Activated T-cell treated with anti-CD3 and anti-CD28 coated beads, Interleukin-2, amount 50 U/mL, for 24 hours (primary cell): ENCODE data around the gene TINAGL1.

Source experiments
- DNase-seq: peaks from one replicate; pipeline ENCODE4 v3.0.0-alpha.2; 2020
- H3K27ac Mint-ChIP-seq: 2 replicates; pipeline ENCODE4 v1.8.0; 2020; ENCODE audit warnings: mild to moderate bottlenecking, mixed read lengths
- H3K27me3 Mint-ChIP-seq: 2 replicates; pipeline ENCODE4 v1.8.0; 2020; ENCODE audit warnings: mixed read lengths
- H3K36me3 Mint-ChIP-seq: 2 replicates; pipeline ENCODE4 v1.8.0; 2020; ENCODE audit warnings: low read depth, mixed read lengths
- H3K4me1 Mint-ChIP-seq: 2 replicates; pipeline ENCODE4 v1.8.0; 2020; ENCODE audit warnings: low read depth, mixed read lengths
- H3K4me3 Mint-ChIP-seq: 2 replicates; pipeline ENCODE4 v1.8.0; 2020; ENCODE audit warnings: mild to moderate bottlenecking, moderate library complexity, mixed read lengths
- H3K9me3 Mint-ChIP-seq: 2 replicates; pipeline ENCODE4 v1.8.0; 2020; ENCODE audit warnings: mixed read lengths

Gene TINAGL1

DNA sequence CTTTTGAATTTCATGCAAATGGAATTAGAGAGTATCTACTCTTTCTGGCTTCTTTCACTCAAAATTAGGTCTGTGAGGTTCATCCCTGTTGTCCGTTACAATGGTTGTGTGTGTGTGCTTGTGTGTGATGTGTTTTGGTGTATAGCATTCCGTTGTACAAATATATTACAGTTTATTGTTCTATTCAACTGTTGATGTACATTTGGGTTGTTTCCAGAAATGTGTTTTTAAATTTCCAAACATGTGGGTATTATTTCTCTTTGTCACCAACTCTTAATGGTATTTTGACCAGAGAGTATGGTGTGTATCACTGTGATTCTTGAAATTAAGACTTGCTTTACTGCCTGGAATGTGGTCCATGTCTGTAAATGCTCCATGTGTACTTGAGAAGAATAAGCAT is 24.3 kb downstream of the TINAGL1 start:
- Mint-ChIP-seq H3K27ac (no peak overlapping the region), H3K4me1 (peaks cover 9% of the 10 kb centered on the region), H3K36me3 (no peaks in the 10 kb centered on the region), H3K4me3 (no peak overlapping the region), H3K9me3 (no peaks in the 10 kb centered on the region), H3K27me3 (peaks cover 5% of the 10 kb centered on the region)
- DNase-seq = no peak

DNA sequence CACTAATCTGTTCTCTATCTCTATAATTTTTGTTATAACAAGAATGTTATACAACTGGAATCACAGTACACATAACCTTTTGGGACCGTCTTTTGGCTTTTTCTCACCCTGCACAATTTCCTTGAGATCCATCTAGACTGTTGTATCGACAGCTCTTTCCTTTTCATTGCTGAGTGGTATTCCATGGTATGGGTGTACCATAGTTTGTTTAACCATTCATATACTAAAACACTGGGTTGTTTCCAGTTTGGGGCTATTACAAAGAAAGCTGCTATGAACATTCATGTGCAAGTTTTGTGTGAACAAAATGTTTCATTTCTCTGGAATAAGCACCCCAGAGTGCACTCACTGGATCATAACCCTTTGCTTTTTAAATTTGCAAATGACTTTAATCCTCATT is 25.8 kb downstream of the TINAGL1 start:
- H3K27ac Mint-ChIP-seq = no peak overlapping the region
- H3K27me3 Mint-ChIP-seq = no peaks in the 10 kb centered on the region
- no peak overlapping the region for H3K4me3 Mint-ChIP-seq
- DNase-seq = no peak
- H3K9me3 Mint-ChIP-seq = no peaks in the 10 kb centered on the region
- H3K4me1 Mint-ChIP-seq = peaks cover 16% of the 10 kb centered on the region
- H3K36me3 Mint-ChIP-seq = no peaks in the 10 kb centered on the region

DNA sequence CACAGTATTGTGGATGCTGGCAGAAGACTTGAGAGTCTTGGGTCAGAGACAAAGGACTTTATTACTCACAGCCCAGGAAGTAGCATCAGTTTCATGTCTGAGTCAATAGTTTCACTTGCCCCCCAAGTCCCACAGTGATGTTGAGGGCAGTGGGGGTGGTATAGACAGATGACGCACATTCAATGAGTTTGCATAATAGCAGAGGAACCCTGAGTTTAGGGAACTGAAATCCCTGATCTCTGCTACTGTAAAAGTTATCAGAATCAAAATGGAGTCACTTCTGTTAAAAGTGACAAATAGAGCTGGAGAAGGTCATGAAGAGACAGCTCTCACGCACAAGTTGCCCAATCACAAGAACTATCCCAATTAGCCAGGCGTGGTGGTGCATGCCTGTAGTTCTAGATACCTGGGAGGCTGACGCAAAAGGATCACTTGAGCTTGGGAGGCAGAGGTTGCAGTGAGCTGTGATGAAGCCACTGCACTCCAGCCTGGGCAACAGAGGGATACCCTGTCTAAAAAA is 29.7 kb downstream of the TINAGL1 start:
- no peaks in the 10 kb centered on the region for H3K36me3 Mint-ChIP-seq
- H3K27me3 Mint-ChIP-seq = peaks cover 8% of the 10 kb centered on the region
- no peak overlapping the region for H3K27ac Mint-ChIP-seq
- no peak overlapping the region for H3K4me3 Mint-ChIP-seq
- no peaks in the 10 kb centered on the region for H3K9me3 Mint-ChIP-seq
- H3K4me1 Mint-ChIP-seq = peaks cover 16% of the 10 kb centered on the region
- DNase-seq = peak; percentile 28

DNA sequence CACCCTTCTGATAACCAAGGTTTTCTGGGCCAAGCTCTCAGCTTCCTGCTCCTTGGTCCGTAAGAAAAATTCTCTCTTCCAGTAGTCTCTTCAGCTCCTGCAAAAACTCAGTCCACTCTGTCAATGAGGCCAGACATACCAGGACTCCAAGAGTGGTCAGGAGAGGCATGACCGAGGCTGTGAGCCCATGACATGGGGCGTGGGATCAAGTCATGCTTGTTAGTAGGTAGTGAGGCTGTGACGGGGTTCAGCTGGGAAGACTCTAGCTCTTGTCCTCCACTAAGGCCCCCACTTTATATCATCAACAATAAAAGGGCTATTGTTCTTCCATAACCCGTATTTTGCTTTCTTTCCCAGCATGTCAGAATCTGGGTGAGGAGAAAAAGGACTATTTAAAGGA is 31.0 kb downstream of the TINAGL1 start:
- Mint-ChIP-seq H3K36me3 (no peaks in the 10 kb centered on the region), H3K9me3 (no peaks in the 10 kb centered on the region), H3K27ac (no peak overlapping the region), H3K4me3 (no peak overlapping the region), H3K4me1 (peaks cover 20% of the 10 kb centered on the region), H3K27me3 (peaks cover 8% of the 10 kb centered on the region)
- no peak for DNase-seq

DNA sequence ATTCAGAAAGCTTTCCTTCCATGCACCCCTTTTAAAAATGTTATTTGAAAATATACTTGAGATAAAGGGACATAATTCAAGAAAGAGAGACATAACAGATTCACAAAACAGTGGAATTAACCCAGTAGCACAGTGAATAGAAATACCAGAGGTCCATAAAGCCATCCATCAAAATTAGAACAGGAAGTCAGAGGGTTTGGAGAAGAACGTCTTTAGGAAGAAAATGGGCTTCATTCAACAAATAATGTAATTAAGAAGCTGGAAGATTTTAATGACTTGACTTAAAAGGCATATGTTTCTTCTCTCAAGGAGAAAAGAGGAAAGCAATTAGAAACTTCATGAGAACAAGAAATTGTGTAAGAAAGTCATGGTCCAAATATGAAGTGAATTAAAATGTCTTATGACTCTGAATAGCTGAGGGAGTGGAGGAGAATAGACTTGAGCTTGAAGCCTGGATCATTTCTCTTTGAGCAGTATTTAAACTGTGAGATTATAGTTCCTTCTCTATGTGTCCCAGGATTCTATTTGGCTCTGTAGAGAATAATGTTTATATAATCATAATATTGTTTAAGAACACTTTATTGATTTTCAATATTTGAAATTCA is 33.3 kb downstream of the TINAGL1 start:
- no peaks in the 10 kb centered on the region for H3K36me3 Mint-ChIP-seq
- no peaks in the 10 kb centered on the region for H3K9me3 Mint-ChIP-seq
- DNase-seq = no peak
- H3K27me3 Mint-ChIP-seq = peaks cover 8% of the 10 kb centered on the region
- H3K4me1 Mint-ChIP-seq = peaks cover 20% of the 10 kb centered on the region
- H3K4me3 Mint-ChIP-seq = no peak overlapping the region
- H3K27ac Mint-ChIP-seq = no peak overlapping the region

DNA sequence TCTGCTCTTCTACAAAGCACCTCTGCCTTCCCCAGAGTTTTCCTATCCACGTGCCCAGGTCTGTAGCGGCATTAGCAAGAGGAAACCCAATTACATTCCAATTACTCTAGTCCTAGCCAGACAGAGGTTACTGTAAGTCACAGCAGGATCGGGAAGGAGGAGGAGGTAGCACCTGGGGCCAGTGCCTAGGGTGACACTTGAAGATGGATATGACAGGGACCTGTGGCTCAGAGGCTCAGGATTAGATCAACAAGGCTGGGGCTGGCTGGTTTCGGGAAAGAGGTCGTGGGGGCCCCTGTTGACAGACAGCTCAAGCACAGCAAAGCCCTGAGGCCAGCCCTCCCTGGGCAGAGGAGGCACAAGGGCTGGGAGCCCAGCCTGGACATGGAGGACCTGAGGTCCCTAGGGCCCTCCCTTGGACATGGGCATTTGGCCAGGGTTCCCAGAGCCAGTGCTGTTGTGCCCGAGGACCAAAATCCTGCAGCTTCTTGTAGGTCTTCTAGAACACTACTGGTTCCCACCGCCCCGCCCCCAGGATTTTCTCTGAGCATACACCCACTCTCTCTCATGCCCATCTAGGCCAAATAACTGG is 38.2 kb downstream of the TINAGL1 start:
- Mint-ChIP-seq H3K9me3 (no peaks in the 10 kb centered on the region), H3K36me3 (no peaks in the 10 kb centered on the region), H3K27me3 (peaks cover 43% of the 10 kb centered on the region), H3K4me3 (no peak overlapping the region), H3K4me1 (peaks cover 12% of the 10 kb centered on the region), H3K27ac (no peak overlapping the region)
- DNase-seq = no peak

DNA sequence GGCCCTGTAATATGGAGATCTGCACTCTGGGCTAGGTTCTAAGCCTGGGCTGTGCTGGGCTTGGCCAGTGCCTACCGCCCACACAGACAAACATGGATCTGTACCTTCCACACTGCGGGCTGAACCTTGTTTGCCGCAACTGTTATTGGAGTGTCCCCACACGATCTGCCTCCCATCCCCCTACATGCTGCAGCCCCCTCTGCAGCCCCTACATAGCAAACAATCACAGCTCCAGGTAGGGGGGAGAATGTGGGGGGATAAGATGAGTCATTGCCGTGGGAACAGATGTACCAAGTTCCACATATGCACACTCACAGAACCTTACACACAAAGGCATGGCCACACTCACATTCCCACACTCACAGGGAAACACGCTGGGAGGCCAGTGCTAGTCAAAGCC is 39.1 kb downstream of the TINAGL1 start:
- Mint-ChIP-seq H3K36me3 (no peaks in the 10 kb centered on the region), H3K4me3 (no peak overlapping the region), H3K27ac (no peak overlapping the region), H3K27me3 (peaks cover 46% of the 10 kb centered on the region), H3K4me1 (peaks cover 12% of the 10 kb centered on the region), H3K9me3 (no peaks in the 10 kb centered on the region)
- no peak for DNase-seq

DNA sequence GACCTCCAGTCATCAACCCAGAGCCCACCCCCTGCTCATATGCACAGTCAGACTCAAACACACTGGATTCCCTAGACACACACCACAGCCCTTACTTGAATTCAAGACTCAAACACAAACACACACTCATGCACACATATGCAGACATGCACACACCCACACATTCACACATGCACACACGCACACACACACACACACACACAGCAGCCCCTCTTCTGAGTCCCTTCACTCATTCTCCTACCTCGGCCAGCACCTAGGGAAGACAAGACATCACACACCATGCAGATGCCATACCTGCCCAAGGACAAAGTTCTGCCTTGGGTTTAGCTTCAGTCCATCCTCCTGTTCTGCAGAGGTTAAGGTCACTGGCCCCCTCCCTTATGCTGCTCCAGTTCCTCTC is 39.6 kb downstream of the TINAGL1 start:
- Mint-ChIP-seq H3K27ac (no peak overlapping the region), H3K36me3 (no peaks in the 10 kb centered on the region), H3K4me1 (peaks cover 12% of the 10 kb centered on the region), H3K27me3 (peaks cover 43% of the 10 kb centered on the region), H3K4me3 (no peak overlapping the region), H3K9me3 (no peaks in the 10 kb centered on the region)
- no peak for DNase-seq

DNA sequence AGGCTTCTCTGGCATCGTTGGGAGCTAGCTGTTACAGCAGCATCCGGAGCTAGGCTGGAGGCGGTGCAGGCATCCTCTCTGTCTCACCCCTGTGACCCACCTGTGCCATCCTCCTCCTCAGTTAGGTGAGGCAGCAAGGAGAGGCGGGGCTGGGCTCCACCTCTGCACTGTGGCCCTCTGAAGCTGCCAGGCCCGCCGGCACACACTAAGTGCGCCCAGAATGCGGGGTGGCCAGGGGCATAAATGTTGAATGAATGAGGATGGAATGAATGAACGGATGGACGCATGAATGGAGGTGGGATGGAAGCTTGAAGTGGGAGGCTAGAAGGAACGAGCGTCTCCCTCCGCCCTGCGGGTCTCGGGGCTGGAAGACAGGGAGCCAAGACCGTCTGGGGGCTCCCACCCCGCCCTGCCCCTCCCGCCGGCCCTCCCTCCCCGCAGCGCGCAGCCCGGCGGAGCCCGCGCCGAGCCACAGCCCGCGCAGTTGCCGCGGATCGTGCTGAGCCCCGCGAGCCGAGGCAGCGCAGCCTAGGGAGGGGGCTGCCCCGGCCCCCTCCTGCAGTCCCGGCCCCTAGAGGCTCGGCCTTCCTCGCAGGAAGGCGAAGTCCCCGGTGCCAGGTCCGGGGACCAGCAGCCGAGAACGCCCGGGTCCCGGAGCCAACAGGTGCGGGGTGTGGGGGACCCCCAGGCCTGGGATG is 41.1 kb downstream of the TINAGL1 start, which contains the start of gene HCRTR1:
Gene HCRTR1 (plus strand): TSS at position 472 of the 698 bp plus-strand sequence. CDS start 1,504 bp downstream, outside the sequence.
- DNase-seq = no peak
- peak within 1 kb of the TSS; percentile 43 for H3K4me3 Mint-ChIP-seq
- H3K27me3 Mint-ChIP-seq = peaks cover 43% of the 10 kb centered on the region
- H3K9me3 Mint-ChIP-seq = no peaks in the 10 kb centered on the region
- peaks cover 6% of the 10 kb centered on the region for H3K4me1 Mint-ChIP-seq
- no peaks in the 10 kb centered on the region for H3K36me3 Mint-ChIP-seq
- H3K27ac Mint-ChIP-seq = no peak within 1 kb of the TSS

DNA sequence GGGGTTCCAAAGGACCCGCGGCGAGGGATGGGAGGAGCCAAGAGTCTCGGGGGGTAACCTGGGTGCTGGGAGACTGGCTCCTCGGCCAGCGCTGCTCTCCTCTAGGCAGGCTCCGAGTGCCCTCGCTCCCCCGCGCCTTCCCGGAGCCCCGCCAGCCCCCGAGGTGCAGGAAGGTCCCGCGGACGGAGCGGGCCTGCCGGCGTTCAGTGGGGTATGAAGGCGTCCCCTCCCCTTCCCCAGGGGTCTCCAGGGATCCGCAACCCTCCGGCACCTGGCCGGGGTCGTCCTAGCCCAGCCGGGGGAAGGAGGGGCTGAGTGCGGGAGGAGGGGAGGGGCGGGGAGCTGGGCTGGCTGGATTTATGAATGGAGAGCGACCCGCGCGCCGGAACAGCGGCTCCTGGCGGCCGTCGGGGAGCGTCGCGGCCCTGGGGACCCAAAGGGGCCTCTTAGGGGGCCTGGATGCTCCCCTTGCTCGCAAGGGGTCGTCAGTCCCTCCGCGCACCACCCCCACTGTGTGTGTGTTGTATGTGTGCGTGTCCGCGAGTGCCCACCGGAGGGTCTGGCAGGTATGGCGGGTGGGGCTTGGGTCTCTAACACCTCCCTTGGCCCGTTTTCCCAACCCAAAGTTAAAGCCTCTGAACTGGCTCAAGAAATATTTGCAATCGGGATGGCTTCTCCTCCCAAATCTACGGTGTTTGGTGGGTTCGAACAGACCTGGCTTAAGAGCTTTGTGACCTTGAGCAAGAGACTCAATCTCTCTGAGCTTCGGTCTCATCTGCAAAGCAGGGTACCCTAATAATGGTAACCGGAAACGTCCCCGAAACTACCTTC is 41.8 kb downstream of the TINAGL1 start:
- peak; percentile 70 for DNase-seq
- Mint-ChIP-seq H3K4me3 (no peak overlapping the region), H3K36me3 (no peaks in the 10 kb centered on the region), H3K27me3 (peaks cover 43% of the 10 kb centered on the region), H3K27ac (no peak overlapping the region), H3K4me1 (peaks cover 6% of the 10 kb centered on the region), H3K9me3 (no peaks in the 10 kb centered on the region)

DNA sequence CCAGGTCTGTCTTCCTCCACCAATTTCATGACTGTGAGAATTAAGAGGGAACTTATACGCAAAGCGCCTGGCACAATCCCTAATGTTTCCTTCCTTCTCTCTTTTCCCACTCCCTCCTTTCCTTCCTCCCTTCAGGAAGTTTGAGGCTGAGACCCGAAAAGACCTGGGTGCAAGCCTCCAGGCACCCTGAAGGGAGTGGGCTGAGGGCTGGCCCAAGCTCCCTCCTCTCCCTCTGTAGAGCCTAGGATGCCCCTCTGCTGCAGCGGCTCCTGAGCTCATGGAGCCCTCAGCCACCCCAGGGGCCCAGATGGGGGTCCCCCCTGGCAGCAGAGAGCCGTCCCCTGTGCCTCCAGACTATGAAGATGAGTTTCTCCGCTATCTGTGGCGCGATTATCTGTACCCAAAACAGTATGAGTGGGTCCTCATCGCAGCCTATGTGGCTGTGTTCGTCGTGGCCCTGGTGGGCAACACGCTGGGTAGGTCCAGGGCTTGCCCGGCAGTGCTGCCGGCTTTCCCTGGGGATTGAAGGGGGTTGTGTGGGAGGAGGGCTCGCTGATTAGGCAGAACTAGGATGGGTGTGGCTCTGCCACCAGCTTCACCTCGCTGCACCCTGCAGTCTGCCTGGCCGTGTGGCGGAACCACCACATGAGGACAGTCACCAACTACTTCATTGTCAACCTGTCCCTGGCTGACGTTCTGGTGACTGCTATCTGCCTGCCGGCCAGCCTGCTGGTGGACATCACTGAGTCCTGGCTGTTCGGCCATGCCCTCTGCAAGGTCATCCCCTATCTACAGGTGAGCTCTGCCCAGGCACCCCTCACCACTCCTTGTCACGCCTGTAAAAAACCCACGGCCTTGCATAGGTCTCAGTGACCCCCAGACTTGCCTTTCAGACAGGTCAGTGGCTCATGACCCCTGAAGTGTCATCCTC is 42.9 kb downstream of the TINAGL1 start:
- no peak overlapping the region for H3K4me3 Mint-ChIP-seq
- H3K36me3 Mint-ChIP-seq = peaks cover 10% of the 10 kb centered on the region
- H3K27ac Mint-ChIP-seq = no peak overlapping the region
- no peaks in the 10 kb centered on the region for H3K9me3 Mint-ChIP-seq
- H3K4me1 Mint-ChIP-seq = peaks cover 6% of the 10 kb centered on the region
- H3K27me3 Mint-ChIP-seq = peaks cover 43% of the 10 kb centered on the region
- no peak for DNase-seq

DNA sequence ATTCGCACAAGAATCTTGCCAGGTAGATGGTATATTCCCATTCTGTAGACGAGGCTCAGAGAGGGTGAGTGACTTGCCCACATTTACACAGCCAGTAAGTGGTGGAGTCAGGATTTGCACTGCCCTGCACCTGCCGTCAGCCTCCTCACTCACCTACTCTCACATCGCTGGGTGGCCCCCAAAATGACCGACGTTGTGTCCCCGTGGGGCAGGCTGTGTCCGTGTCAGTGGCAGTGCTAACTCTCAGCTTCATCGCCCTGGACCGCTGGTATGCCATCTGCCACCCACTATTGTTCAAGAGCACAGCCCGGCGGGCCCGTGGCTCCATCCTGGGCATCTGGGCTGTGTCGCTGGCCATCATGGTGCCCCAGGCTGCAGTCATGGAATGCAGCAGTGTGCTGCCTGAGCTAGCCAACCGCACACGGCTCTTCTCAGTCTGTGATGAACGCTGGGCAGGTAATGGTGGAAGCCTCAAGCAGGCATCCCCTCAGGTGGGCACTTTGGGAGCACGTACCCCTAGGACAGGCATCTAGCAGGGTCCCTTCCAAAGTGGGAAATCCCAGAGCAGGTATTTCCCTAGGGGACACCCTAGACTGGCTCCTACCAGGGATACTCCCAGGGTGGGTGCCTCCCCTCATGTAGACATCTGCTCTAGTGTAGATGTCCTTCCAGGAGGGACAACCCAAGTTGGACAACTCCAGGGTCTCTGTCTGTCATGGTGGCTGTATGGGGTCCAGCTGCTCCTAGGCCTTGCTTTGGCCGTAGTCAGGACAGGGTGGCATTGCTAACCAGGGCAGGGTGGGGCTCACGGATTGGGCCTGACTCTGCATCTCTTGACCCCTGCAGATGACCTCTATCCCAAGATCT is 44.5 kb downstream of the TINAGL1 start:
- H3K4me3 Mint-ChIP-seq = no peak overlapping the region
- no peaks in the 10 kb centered on the region for H3K9me3 Mint-ChIP-seq
- H3K27ac Mint-ChIP-seq = no peak overlapping the region
- H3K36me3 Mint-ChIP-seq = peaks cover 17% of the 10 kb centered on the region
- peaks cover 9% of the 10 kb centered on the region for H3K4me1 Mint-ChIP-seq
- no peak for DNase-seq
- H3K27me3 Mint-ChIP-seq = peaks cover 34% of the 10 kb centered on the region

DNA sequence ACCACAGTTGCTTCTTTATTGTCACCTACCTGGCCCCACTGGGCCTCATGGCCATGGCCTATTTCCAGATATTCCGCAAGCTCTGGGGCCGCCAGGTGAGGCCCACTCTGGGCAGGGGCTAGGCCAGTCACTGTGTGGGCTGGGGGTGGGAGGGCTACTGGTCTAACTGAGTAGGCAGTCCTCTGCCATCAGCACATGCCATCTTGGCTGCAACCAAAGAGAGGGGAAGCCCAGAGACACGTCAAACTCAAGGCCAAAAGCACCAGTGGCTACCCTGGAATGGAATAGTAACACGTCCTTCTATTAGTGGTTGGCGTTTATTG is 45.1 kb downstream of the TINAGL1 start:
- Mint-ChIP-seq H3K4me1 (peaks cover 9% of the 10 kb centered on the region), H3K9me3 (no peaks in the 10 kb centered on the region), H3K4me3 (no peak overlapping the region), H3K27ac (no peak overlapping the region), H3K36me3 (peaks cover 20% of the 10 kb centered on the region), H3K27me3 (peaks cover 28% of the 10 kb centered on the region)
- DNase-seq = no peak
